HEK293 (cell line): ENCODE measurements around the gene HIP1.
"Not testable (repeated sequence)": the region's sequence is repeated elsewhere in the genome, so short reads cannot be mapped to it uniquely, and the experiment has no call there.

Experiments used
- CTCF ChIP-seq: fragments of 450-650 bp; formaldehyde crosslinking; IDR thresholded peaks from 2 replicates; pipeline ENCODE4 v1.5.1; 2016; ENCODE audit warnings: missing biosample characterization, missing genetic modification characterization
- REPIN1 ChIP-seq: fragments of 450-650 bp; formaldehyde crosslinking; IDR thresholded peaks from 2 replicates; pipeline ENCODE4 v1.5.1; 2017; ENCODE audit warnings: missing biosample characterization, missing genetic modification characterization, low read depth
- ZSCAN30 ChIP-seq: fragments of 450-650 bp; IDR thresholded peaks from 2 replicates; pipeline ENCODE4 v1.5.1; 2018; ENCODE audit warnings: missing biosample characterization, mild to moderate bottlenecking, missing genetic modification characterization, moderate library complexity

DNA sequence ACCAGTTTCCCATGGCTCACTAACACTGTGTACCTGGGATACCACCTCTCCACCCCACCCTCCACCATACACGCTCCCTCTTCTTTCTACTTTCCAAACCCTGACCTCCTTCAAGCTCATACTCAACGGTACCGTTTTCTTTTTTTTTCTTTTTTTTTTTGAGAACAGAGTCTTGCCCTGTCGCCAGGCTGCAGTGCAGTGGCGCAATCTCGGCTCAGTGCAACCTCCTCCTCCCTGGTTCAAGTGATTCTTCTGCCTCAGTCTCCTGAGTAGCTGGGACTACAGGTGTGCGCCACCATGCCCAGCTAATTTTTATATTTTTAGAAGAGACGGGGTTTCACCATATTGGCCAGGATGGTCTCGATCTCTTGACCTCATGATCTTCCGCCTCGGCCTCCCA, 129.3 kb downstream of the HIP1 start:
- TF ChIP-seq CTCF (tag by site-specific recombination); REPIN1; ZSCAN30 (tag by site-specific recombination): not testable (repeated sequence)
